Cardiac muscle cell (in vitro differentiated cells and primary cell): ENCODE data around the gene KRTAP10-11. TPM values are rescaled to one million over a fixed set of nuclear protein-coding genes. Genes with fewer than 3 reads are reported as not detected.

Experiments used
- DNase-seq, 2 donors: peaks; one replicate each; pipeline versions ENCODE4 v3.0.0 to v3.0.0-alpha.2; 2010 to 2017; ENCODE audit warnings: low read depth in 1 of 2, low spot score in 1 of 2
- H3K27ac ChIP-seq: fragments of 200-600 bp; sonication (generic); 2 replicates; pipeline ENCODE4 v1.5.1; 2016
- H3K27me3 ChIP-seq: fragments of 200-600 bp; sonication (generic); 2 replicates; pipeline ENCODE4 v1.6.0; 2016; ENCODE audit warnings: control low read depth
- H3K36me3 ChIP-seq: fragments of 200-600 bp; sonication (generic); 2 replicates; pipeline ENCODE4 v1.5.1; 2016; ENCODE audit warnings: control low read depth
- H3K4me1 ChIP-seq: fragments of 200-600 bp; sonication (generic); 2 replicates; pipeline ENCODE4 v1.8.1; 2017; ENCODE audit warnings: low read depth, mild to moderate bottlenecking, mixed run types
- H3K4me3 ChIP-seq: fragments of 200-600 bp; sonication (generic); 2 replicates; pipeline ENCODE4 v1.5.1; 2016; ENCODE audit warnings: mild to moderate bottlenecking
- H3K9me3 ChIP-seq: fragments of 200-600 bp; sonication (generic); 2 replicates; pipeline ENCODE4 v1.5.1; 2017; ENCODE audit warnings: low read depth, mild to moderate bottlenecking, control low read depth
- CTCF ChIP-seq: IDR thresholded peaks from 2 replicates; pipeline ENCODE4 v1.5.1; 2012; ENCODE audit warnings: low read depth, mild to moderate bottlenecking, low read length
- polyA plus RNA-seq: library from polyadenylated mRNA; unstranded; fragments of >200 nt; fragmentation: Nextera tagmentation; extraction: Ambion mirVana; gene quantifications from 2 replicates; pipeline ENCODE4 v1.2.1, GENCODE V29; 2016
- total RNA-seq: library from RNA; depleted of rRNA; stranded (reverse); fragments of >200 nt; gene quantifications from 2 replicates; pipeline ENCODE4 v1.2.3, GENCODE V29; 2016

Gene KRTAP10-11
- total and polyA plus RNA-seq, 2 experiments from 2014 or later, result not detected

- TF ChIP-seq CTCF, result no peak
- Histone ChIP-seq H3K27ac (no peak overlapping the region), H3K27me3 (no peaks in the 10 kb centered on the region), H3K9me3 (no peaks in the 10 kb centered on the region), H3K4me1 (no peaks in the 10 kb centered on the region), H3K4me3 (no peak overlapping the region), H3K36me3 (no peaks in the 10 kb centered on the region)
- no peak for DNase-seq
Observed at GRCh38 chr21:44614961-44615391, 31.2 kb upstream of the KRTAP10-11 start.

DNA sequence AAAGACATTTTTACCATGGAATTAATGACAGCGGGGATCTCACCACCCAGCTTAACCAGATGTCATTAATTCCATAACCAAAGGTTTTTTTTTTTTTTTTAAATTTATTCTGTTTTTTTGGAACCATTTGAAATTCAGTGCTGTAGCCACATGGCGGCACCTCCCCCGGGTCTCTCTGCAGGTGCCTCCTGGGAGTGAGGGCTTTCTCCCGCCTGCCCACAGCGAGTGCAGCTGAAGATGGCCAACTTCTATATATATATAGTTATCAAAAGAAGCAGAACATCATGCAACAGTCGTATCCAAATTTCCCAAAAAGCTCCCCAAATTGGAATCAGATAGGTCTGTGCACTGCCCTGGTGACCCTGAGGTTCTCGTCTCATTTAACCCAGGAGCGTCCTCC is 30.7 kb upstream of the KRTAP10-11 start:
- Histone ChIP-seq H3K27ac (no peak overlapping the region), H3K9me3 (no peaks in the 10 kb centered on the region), H3K27me3 (no peaks in the 10 kb centered on the region), H3K36me3 (no peaks in the 10 kb centered on the region), H3K4me1 (no peaks in the 10 kb centered on the region), H3K4me3 (no peak overlapping the region)
- TF ChIP-seq CTCF, result no peak
- DNase-seq, result no peak

DNA sequence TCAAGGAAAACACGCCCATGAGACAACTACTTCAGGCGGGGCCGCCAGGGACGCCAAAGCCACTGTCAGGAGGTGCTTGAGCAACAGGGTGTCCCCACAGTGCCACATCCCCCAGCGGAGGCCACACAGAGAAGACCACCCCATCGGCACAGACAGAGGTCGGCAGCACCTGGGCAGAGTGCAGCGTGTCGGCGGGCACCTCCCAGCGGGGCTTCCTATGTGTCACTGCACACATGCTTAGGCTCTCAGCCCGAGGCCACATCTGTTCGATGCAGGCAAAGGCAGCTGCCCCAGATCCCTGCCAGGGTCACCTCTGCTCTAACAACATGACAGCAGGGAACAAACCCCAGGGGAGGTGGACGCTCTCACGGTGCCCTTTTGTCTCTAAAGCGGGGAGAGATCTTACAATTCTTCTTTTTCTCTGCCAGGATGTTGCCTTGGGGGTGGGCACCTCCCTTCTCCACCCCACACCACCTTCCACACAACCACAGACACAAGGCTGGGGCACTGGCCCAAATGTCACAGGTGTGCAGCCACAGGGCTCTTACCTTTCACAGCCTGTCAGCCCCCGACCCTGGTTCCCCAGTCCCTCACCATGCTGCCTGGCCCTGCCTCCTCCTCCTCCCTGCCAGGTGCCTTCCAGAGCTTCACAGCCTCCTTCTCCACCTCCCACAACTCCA is 30.2 kb upstream of the KRTAP10-11 start:
- Histone ChIP-seq H3K27ac (no peak overlapping the region), H3K27me3 (no peaks in the 10 kb centered on the region), H3K9me3 (no peaks in the 10 kb centered on the region), H3K4me3 (no peak overlapping the region), H3K36me3 (no peaks in the 10 kb centered on the region), H3K4me1 (no peaks in the 10 kb centered on the region)
- no peak for DNase-seq
- TF ChIP-seq CTCF, result no peak

DNA sequence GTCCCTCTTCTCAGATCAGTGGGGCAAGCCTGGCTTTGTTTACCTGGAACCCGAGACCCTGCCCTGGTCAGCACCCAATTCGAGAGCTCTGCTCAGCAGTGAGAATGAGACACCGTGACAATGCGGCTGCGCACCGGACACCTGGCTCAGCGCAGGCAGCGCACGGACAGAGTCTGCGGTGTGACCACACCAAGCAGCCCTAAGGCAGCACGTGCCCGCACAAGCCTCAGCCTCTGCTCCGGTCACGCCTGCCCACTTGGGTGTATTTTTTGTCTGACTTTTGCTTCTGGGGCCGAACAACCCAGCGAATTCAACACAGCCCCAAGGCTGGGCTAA is 29.7 kb upstream of the KRTAP10-11 start:
- H3K27me3 ChIP-seq, result no peaks in the 10 kb centered on the region
- H3K27ac ChIP-seq, result no peak overlapping the region
- no peak for TF ChIP-seq CTCF
- DNase-seq, result no peak
- H3K4me3 ChIP-seq, result no peak overlapping the region
- H3K4me1 ChIP-seq, result no peaks in the 10 kb centered on the region
- no peaks in the 10 kb centered on the region for H3K36me3 ChIP-seq
- H3K9me3 ChIP-seq, result no peaks in the 10 kb centered on the region

- H3K4me3 ChIP-seq, result no peak overlapping the region
- H3K36me3 ChIP-seq, result no peaks in the 10 kb centered on the region
- no peak for TF ChIP-seq CTCF
- H3K4me1 ChIP-seq, result no peaks in the 10 kb centered on the region
- H3K27me3 ChIP-seq, result no peaks in the 10 kb centered on the region
- H3K9me3 ChIP-seq, result no peaks in the 10 kb centered on the region
- no peak for DNase-seq
- no peak overlapping the region for H3K27ac ChIP-seq
Observed at GRCh38 chr21:44617071-44617501, 29.1 kb upstream of the KRTAP10-11 start.

DNA sequence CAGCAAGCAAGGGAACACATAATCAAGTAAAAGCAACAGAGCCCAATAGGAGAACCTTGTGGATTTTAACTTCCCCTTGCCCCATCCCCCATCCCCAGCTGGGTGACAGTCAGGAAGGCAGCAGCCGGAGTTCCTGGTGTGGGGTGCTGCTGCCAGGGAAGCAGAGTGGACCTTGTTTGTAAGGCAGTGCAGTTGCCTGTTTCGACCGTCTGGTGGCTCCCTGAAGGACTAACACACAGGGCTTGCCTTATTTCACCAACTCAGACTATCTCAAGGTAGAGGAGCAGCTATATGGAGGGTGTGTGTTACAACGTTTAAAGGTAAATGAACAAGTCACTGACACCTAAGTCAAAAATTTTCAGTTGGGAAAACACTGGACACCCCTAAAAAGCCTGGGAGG is 27.7 kb upstream of the KRTAP10-11 start:
- H3K9me3 ChIP-seq, result no peaks in the 10 kb centered on the region
- H3K4me1 ChIP-seq, result no peaks in the 10 kb centered on the region
- no peak overlapping the region for H3K4me3 ChIP-seq
- peak in 1 of 2 donors; percentile 9 for DNase-seq
- H3K27ac ChIP-seq, result no peak overlapping the region
- H3K27me3 ChIP-seq, result no peaks in the 10 kb centered on the region
- TF ChIP-seq CTCF, result no peak
- no peaks in the 10 kb centered on the region for H3K36me3 ChIP-seq
